Measurements from ENCODE around the gene LOXL1. TPM values are rescaled to one million over a fixed set of nuclear protein-coding genes. Genes with fewer than 3 reads are reported as not detected.

Gene LOXL1
- total RNA-seq, 1 donor from 2014 or later = 14.0 TPM

DNA sequence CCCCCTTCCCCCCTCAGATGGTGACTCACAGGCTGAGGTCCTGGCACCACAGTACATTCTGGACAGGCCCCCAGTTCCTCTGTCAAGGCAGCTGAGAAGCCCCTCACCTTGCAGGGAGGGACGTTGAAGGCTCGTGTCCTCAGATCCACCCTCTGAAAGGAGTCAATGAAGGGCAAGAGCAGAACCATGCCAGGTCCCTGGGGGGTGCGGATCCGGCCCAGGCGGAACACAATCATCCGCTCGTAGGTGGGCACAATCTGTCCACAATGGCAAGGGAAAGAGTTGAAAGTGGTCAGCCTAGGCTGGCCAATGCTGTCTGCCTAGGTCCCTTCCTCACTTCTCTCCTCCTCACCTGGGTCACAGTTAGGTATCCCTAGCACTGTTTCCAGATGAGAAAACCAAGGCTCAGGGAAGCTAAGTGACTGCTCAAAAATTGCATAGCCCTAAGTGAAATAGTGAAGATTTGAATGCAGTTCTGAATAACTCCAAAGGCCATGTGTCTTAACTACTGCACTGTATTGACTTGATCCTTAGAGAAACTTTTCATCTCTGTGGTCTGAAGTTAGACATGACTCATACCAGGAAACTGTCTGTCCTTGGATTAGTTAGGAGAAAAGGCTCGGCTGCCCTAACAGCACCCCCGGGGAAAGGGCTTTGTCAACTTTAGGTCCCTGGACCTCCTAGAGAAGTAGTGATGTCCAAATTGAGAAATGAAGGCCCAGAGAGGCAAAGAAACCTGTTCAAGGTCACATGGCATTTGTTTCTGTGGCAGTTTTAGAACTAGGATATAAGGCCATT, 62.9 kb downstream of the LOXL1 start:
- no peak for DNase-seq (ENCODE audit: low spot score)

GRCh38 chr15:73990250-73991005, 64.2 kb downstream of the LOXL1 start:
- DNase-seq (ENCODE audit: low spot score) = no peak

GRCh38 chr15:73991260-73991659, 65.0 kb downstream of the LOXL1 start:
- no peak for DNase-seq (ENCODE audit: low spot score)

DNA sequence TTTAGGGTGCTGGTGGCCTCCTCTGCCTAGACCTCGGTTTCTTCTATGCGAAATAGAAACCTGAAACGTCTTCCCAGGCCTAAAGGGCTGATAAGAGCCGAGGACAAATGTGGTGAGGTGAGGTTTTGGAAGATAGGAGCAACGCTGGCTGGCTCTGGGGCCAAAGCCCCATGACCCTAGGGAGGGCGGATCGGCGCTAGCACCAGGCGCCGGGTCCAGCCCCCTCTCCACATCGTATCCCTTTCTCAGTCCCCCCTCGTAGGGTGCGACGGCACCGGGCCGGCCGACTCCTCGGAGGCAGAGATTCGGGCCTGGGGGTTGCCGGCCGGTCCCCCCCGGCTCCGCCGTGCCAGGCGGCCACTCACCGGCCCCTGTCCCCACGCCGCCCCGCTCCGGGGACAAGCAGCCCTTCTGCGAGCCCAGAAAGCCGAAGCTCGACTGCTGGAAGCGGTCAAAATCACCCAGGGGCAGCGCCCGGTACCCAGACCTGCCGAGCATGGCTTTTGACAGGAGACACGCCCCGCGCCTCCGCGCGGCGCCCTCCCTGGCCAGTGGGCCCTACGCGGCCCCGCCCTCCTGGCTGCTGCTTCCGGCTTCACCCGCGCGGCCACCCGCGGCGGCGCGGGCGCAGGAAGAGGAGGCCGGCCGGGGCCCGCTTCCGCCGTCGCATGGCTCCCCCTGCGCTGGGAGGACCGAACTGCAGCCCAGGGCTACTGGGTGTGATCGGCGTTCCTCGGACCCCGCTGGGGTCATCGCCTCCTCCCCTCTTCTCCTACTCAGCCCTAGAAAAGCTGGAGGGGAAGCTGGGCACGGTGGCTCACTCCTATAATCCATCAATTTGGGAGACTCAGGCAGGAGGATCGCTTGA, 65.7 kb downstream of the LOXL1 start, which contains the start of gene STOML1:
STOML1 (minus strand) TSS at position 570 of the 868 bp plus-strand sequence; CDS start at position 498, 72 bp downstream.
- peak; percentile 98 for DNase-seq (ENCODE audit: low spot score)

GRCh38 chr15:73992594-73992898, 66.3 kb downstream of the LOXL1 start:
- DNase-seq (ENCODE audit: low spot score) = no peak

DNA sequence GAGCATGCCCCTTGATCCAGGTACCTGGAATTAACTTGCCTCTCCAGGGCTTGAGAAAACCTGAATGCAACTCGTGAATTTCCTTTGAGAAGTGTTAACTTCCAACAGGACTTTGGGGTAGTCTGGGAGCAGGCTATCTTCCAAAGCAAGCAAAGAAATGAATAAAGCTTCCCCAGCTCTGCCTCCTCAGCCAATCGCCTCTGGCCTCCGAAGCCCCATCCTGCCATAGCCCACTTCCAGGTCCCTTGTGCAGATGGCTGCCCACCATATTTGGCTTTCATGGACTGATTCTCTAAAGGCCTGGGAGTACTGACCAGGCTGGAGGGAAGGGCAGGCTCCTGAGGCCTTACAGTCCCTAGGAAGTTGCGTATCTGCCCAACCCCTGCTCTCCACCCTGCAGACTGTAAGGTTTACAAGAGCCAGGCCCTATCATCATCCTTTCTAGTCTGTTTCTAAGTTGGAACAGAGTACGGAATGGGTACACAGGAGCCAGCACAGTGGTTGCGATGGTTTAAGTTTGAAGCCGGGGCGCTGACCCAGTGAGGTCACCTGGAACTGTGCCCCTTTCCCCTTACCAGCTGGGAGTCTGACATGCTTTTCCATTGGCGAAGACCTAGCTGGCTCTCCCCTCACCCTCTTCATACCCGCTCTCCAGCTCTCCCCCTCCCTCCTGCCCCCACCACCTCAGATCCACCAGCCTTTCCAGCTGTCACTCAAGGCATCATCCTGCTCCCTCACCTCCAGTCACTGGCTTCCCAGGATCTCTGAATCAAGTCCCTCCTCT, 67.1 kb downstream of the LOXL1 start:
- DNase-seq (ENCODE audit: low spot score) = no peak

DNA sequence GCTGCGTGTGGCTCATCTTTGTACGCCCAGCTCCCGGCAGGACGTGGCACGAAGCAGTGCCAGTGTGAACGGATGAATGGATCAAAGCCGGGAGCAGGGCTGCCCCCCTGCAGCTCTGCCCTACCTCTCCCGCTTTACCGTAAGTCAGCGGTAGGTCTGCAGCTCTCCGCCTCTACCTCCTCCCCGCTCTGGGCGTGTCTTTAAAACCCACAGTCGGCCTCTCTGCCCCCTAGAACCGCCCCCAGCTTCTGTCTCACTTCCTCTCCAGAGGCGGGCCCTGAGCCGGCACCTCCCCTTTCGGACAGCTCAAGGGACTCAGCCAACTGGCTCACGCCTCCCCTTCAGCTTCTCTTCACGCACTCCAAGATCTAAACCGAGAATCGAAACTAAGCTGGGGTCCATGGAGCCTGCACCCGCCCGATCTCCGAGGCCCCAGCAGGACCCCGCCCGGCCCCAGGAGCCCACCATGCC, 68.2 kb downstream of the LOXL1 start, which contains the start of gene PML:
PML (plus strand) TSS at position 304 of the 471 bp plus-strand sequence; CDS start at position 401, 97 bp downstream.
- DNase-seq (ENCODE audit: low spot score) = peak; percentile 97

- DNase-seq (ENCODE audit: low spot score) = no peak
These were observed 68.8 kb downstream of the LOXL1 start for GRCh38 chr15:73994912-73995622.

GRCh38 chr15:73996267-73996666, 70.0 kb downstream of the LOXL1 start:
- no peak for DNase-seq (ENCODE audit: low spot score)

GRCh38 chr15:73996939-73997338, 70.7 kb downstream of the LOXL1 start:
- no peak for DNase-seq (ENCODE audit: low spot score)

- DNase-seq (ENCODE audit: low spot score) = no peak
These were observed 71.7 kb downstream of the LOXL1 start for GRCh38 chr15:73997986-73998385.

Other genes starting within 250 kb of the LOXL1 start
- gene CD276, start 242.1 kb upstream of the LOXL1 start, total RNA-seq = 89.5 TPM
- 5.0 TPM for gene INSYN1, start 173.1 kb upstream of the LOXL1 start, total RNA-seq
- not detected for gene TBC1D21, start 52.9 kb upstream of the LOXL1 start, total RNA-seq
- gene STOML1, start 65.8 kb downstream of the LOXL1 start, total RNA-seq = 18.6 TPM
- gene PML, start 68.3 kb downstream of the LOXL1 start, total RNA-seq = 92.3 TPM
- not detected for gene GOLGA6A, start 156.1 kb downstream of the LOXL1 start, total RNA-seq
- 0.61 TPM for gene ISLR2, start 204.1 kb downstream of the LOXL1 start, total RNA-seq
- gene ISLR, start 247.2 kb downstream of the LOXL1 start, total RNA-seq = 35.5 TPM

All from mesenteric fat pad (tissue), 1 donor.